Measurements from ENCODE around the gene YWHAE.
"Not testable (repeated sequence)": the region's sequence is repeated elsewhere in the genome, so short reads cannot be mapped to it uniquely, and the experiment has no call there.

YWHAE gene

DNA sequence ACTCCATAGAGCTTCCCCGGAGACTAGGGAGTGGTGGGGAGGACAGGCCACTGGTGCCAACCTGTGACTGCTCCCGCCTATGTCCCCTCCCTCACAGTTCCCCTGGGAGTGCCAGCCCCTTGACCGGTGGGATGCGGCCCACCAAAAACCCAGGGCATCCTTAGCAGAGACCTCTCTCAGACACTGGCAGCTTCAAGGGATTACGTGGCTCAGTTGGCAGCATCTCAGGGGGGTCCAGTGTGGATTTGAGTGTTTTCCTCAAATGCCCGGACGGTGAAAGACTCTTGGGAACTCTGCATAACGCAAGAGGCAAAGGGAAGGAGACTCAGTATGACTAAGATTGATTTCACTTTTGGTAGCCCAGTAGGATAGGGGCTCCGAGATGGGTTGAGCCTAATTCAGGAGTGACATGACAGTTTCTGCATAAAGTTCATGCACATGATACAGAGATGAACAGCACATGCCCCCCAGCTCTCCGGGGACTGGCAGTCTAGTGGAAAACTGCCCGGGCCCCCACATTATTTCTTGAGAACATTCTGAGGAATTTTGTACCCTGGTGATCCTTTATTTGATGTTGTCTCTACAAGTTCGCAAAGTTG lies 70.2 kb downstream of the YWHAE start:
- DNase-seq (no peak), ATAC-seq (no peak)

DNA sequence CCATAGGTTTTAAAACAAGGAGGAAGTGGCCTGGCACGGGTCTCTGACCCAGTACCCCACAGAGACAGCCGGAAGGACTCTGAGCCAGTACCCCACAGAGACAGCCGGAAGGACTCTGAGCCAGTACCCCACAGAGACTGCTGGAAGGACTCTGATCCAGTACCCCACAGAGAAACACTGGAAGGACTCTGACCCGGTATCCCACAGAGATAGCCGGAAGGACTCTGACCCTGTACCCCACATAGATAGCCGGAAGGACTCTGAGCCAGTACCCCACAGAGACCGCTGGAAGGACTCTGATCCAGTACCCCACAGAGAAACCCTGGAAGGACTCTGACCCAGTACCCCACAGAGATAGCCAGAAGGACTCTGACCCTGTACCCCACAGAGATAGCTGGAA lies 71.6 kb downstream of the YWHAE start:
- ATAC-seq: no peak
- no peak for DNase-seq

DNA sequence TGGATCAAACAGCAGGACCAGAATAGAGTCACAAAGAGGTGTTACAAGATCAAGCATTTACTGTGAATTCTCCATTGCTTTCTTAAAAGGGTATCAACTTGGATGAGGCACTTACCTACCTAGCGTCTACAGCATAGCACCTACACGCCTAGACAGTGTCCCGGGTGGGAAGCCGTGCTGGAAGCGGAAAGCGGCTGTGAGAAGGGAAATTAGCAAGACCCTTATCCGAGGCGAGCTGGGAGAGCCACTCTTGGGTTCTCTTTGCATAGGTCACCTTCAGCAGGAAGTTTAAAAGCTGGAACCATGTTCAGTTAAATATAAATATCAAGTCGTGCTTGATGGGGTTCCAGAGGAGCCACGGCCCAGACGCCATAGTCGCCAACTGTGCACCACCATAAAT lies 74.3 kb downstream of the YWHAE start:
- ATAC-seq (no peak), DNase-seq (no peak)

DNA sequence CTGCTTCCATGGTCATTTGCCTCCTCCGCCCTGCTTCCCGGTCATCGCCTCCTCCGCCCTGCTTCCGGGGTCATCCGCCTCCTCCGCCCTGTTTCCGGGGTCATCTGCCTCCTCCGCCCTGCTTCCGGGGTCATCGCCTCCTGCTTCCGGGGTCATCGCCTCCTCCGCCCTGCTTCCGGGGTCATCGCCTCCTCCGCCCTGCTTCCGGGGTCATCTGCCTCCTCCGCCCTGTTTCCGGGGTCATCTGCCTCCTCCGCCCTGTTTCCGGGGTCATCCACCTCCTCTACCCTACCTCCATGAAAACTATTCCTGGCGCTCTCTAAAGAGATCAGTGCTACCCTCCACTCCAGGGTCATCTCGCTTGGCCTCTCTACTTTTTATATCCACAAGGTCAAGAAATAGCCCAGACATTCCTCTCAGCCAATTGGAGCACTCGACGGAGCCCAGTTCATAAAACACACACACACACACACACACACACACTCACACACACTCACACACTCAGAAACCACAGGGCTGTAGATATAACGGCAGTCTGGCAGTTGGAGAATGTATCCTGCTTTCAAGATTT lies 75.7 kb downstream of the YWHAE start:
- DNase-seq: no peak
- no peak for ATAC-seq

DNA sequence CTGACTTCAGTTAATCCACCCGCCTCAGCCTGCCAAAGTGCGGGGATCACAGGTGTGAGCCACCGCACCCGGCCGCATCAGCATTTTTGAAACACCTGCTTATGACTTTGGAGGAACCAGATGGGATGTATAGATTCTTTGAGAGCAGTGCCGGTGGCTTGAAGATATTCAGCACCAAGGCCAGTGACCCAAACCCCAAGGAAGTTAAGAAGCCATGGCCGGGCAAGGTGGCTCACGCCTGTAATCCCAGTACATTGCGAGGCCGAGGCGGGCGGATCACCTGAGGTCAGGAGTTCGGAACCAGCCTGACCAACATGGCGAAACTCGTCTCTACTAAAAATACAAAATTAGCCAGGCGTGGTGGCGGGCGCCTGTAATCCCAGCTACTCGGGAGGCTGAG lies 76.7 kb downstream of the YWHAE start:
- ATAC-seq: no peak
- no peak for DNase-seq

DNA sequence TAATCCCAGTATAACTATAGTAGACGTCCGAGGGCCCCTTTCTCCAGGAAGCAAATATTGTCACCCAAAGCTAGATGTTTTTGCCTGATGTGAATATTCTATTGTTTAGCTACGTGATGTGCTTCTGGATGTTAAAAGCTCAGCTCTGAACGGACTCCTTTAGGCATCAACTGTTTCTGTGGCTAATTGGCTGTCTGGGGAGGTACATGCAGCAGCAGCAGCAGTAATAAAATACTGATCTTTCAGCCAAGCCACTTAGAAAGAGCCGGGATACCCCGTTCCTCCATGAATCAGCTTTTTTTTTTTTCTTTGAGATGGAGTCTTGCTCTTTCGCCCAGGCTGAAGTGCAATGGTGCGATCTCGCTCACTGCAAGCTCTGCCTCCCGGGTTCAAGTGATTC lies 77.5 kb downstream of the YWHAE start:
- DNase-seq: no peak
- no peak for ATAC-seq

DNA sequence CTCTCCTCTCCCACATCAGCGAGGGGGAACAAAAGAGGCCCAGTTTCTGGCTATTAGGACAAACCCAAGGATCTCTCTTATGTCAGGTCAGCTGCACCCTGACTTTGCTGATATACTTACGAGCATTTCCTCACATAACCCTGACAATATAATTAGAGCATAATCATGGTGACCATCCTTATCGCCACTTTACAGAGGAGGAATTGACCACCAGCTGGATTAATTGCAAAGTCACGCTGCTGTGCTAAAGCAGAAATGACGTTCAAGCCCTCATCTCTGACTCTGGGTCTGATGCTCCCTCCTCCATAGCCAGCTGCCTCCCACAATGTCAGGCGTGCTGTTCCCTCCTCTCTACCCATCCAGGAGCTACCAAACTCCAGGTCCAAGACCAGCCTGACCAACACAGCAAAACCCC lies 78.0 kb downstream of the YWHAE start:
- ATAC-seq (no peak), DNase-seq (no peak)

DNA sequence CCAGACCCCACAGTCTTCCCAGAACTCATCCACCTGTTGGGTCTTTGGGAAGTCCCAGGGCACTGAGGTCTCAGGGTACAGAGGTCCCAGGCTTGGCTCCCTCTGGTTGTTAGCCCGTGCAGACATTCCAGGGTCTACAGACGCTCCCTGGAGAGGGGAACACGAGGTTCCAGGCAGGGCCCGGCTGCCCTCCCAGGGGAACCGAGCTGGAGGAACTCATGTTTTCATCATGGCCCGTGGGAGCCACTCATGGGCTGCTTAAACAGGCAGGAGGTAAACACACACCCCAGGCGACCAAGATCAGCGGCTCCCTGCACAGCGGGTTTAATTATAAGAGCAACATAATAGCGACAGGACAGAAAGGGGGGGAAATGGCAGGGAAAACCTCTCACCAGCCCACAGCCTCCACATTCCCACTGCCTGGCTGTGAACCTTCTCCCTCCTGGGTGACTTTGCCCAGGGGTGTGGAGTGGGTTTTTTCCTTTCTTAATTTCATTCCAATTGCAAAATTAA lies 84.1 kb downstream of the YWHAE start:
- no peak for DNase-seq
- no peak for ATAC-seq

DNA sequence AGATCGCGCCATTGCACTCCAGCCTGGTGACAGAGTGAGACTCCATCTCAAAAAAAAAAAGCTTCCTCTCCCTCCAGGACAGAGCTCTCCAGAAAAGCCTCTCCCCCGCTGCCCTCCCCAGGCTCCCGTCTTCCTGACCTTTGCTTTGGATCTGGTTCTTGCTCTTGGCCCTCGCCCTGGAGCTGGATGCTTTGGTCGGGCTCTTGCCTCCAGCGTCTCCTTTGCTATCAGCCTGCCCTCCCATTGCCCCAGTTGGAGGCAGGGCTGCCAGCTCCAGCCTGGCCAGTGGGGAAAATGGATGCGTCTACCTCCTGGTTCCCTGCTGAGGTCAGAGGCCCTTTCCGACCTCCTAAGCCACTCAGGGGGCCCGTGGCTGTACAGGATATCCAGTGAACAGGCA lies 84.6 kb downstream of the YWHAE start:
- DNase-seq: no peak
- ATAC-seq: no peak

DNA sequence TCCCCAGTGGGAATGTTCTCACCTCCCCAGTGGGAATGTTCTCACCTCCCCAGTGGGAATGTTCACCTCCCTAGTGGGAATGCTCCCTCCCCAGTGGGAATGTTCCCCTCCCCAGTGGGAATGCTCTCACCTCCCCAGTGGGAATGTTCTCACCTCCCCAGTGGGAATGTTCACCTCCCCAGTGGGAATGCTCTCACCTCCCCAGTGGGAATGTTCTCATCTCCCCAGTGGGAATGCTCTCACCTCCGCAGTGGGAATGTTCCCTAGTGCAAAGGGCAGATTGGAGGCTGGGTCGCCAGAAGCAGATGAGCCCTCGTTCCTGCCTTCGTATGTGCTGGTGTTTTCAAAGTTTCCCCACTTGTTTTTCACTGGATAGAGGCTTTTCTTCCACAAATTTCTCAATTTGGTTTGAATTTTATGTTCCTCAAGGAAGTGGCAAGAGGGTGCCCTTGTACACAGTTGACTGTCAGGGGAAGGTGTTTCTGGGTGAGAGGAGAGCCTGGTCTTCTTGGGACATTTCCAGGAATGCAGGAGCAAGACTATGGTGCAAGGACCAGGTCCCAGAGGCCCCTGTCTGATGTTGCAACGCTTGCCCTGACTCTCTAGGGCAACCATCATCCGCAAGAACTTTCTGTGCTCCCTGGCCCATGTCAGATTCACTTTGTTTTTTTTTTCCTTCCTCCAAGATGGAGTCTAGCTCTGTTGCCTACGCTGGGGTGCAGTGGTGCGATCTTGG lies 86.6 kb downstream of the YWHAE start:
- DNase-seq (no peak), ATAC-seq (no peak)

DNA sequence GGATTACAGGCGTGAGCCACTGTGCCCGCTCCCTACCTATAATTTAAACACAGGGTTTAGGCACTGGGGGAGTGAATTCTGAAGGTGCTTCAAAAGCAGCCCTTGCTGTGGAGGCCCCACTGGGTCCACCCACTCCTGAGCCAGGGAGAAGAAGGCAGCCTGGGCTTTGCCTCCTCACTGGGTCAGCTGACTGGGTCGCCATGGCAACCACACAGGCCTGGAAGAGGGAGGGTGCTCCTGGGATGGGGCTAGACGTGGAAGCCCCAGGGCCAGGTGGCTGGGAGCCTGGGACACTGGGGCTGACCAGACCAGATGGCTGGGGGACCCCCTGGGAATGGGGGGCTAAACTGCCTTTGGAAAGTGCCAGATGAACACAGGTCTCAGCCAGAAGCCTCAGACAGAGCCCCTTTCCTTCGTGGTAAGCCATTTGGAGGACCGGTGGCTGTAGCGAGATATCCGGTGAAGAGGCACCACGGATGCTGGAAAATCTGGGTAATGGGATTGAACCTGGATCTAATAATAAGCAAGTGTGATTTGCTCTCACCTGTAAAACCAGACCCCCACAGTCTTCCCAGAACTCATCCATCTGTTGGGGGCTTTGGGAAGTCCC lies 87.7 kb downstream of the YWHAE start:
- DNase-seq: no peak
- ATAC-seq: peak; percentile 40

DNA sequence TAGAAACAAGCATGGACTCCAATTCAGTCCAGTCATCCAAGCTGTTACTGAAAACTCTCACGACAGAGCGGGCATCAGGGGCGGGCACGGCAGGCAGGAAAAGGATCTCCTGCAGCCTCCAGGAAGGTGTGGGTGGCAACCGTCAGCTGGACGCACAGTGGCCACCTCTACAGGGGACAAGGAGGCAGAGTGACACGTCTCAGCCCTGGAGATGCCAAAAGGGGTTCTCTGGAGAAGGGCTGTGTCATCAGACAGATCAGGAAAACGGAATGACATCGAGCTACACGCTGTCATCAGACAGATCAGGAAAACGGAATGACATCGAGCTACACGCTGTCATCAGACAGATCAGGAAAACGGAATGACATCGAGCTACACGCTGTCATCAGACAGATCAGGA lies 92.2 kb downstream of the YWHAE start:
- not testable (repeated sequence) for ATAC-seq, DNase-seq

DNA sequence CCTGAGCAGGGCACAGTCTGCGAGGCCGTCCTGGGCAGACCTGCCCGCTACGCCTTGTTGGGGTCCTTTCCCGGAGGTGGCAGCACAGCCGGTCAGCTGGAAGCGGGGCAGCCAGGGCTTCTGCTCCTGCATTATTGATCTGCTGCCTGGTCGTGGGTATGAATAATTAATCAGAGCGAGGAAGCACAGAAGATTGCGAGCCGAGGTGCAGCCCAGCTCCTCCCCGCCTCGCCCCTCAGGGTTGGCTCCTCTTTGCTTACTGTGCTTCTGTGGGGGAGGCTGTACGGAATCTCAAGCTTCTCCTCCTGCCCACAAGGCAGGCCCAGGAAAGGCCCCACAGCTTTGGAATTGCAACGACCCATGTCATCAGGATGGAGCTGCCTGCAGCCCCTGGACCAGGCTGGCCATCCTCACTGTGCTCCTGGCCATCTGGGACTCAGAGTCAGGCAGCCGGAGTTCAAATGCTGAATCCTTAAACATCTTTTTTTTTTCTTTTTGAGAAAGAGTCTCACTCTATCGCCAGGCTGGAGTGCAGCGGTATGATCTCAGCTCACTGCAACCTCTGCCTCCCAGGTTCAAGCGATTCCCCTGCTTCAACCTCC lies 95.0 kb downstream of the YWHAE start:
- ATAC-seq: no peak

DNA sequence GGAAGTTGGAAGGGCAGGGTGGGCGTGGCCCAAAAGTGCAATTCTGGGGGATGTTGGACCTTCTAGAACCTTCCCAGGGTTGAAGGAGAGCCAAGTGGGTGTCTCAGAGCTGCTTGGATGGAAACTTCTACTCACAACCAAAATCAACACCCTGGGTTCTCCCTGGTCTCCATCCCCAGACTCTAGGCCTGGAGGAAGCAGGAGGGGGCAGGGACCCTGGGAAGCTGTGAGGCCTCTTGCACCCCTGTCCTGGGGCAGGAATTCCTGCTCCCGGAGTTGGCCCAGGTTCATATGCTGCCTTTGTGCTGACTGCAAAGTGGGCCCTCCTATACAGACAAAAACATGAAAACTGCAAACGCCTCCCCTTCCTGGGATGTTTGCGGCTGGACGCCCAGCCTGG lies 95.5 kb downstream of the YWHAE start:
- ATAC-seq (no peak), DNase-seq (no peak)

More for the DNA sequence above, 95.0 kb downstream of the YWHAE start:
- no peak for DNase-seq

DNA sequence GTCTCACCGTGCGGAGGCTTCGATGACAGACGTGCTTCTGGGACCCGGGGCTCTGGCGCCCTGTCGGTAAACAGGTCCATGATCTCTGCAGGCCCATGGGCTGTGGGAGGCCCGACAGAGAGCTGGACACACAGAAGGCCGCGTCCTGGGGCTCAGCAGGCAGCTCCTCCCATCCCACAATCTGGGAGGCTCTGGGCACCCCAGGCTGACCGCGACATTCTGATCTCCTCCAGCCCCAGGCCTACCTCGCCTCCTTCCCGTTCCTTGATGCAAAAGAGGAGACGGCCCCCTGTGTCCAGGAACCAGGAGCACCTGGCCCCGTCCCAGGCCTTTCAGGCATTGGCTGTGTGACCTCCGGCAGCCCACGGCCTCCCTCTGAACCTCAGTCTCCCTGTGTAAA lies 97.3 kb downstream of the YWHAE start:
- ATAC-seq (no peak), DNase-seq (no peak)

DNA sequence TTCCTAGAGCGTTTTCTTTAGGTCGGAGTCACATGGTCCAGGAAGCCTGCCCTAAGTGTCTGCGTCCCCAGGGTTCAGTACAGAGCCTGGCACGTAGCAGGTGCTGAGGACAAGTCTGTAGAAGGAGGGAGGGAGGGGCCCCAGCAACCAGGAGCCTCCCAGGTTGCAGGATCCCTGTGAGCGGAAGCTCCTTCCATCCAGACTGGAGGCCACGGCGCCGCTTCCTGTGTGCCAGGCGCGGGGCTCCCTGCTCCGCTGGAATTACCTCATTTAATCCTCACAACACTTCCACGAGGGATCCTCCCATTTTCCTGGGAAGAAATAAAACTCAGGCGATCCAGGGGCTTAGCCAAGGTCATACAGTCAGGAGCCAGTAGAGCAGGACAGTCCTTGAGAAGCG lies 98.5 kb downstream of the YWHAE start:
- ATAC-seq: no peak

DNA sequence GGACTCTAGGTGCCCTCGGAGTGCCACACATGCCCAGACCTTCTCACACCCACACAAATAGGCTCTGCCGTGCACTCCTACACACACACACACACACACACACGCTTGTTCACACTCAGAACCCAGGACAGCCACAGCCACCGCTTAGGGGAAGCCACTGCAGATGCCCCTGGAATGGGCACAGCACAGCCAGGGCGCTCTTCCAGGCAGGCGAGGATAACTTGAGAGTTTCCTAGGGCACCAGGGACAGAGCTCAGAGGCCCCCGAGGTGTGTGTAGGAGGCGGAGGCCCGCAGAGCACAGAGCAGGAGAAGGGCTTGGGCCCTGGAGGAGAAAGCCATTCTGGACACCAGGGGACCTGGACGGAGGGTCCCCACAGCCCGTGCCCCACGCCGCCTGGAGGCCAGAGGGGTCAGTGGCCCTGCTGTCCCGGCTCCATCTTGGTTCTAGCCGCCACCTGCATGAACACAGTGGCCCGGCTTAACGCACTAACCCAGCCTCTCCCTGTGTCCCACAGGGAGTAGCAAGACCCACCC lies 99.6 kb downstream of the YWHAE start:
- ATAC-seq: no peak
- DNase-seq: no peak

More for the DNA sequence above, 98.5 kb downstream of the YWHAE start:
- DNase-seq: no peak

DNA sequence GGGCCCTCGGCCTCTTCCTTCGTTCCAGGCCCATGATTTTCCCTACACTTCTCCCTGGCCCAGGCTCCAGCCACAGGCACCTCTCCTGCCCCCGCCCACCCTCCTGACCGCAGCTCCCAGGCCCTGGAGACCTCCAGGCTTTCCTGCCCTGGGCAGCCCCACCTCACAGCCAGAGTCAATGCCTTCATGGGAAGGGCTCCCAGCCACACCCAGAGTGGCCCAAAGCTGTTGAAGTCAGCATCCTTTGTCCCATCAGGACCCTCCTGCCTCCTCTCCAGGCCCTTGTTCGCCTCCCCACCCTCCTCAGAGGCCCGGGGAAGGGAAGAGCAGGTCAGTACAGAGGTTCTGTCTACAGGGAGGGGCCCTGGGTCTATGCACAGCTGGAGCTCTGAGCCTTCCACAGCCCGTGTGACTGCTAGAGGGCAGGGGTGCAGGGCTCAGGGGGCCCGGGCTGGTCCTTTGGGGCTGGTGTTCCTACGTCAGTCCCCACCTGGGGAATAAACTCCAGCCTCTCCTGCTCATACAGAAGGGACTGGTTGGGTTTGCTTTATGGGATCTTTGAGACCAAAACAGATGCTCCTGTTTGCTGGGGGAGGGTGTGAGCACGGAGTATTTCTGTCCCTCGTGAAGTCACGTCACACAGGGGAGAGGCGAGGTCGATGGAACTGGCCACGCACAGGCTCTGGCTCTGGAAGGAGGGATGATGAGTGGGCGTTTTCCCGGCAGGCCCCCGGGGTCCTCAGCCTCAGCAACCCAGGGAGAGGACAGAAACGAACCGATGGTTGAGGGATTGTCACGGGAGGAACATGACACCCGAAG lies 100.3 kb downstream of the YWHAE start:
- DNase-seq (no peak), ATAC-seq (peak; percentile 12)

DNA sequence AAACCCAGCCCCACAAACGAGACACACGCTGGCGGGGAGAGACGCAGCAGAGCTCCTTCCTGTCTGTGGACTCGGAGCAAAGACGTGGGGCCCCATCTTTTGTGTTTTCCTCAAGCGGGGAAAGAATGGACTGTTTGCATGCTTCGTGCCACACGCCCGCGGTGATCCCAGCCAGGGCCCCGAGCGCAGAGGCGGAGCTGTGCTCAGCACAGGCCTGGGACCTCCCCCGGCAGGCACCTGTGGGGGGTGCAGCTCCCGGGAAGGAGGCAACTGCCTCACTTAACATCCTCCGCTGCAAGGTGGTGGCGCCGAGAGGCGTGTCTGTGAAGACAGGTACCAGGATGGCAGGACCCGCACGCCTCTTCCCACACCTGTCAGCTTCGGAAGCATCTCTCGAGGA lies 101.4 kb downstream of the YWHAE start:
- DNase-seq: peak; percentile 44
- ATAC-seq: peak; percentile 62

All from stimulated activated naive CD8-positive, alpha-beta T cell treated with anti-CD3 and anti-CD28 coated beads, Interleukin-15, Interleukin-2, amounts not matched to agents 100 U/mL and 50 U/mL, for 24 hours (primary cell).